H1 (cell line): ENCODE data around the gene NUBP2. TPM values are rescaled to one million over a fixed set of nuclear protein-coding genes. Genes with fewer than 3 reads are reported as not detected.

ENCODE experiments used
- MAFK ChIP-seq: IDR thresholded peaks from 2 replicates; pipeline ENCODE4 v1.6.1; 2012; ENCODE audit warnings: low read depth, mild to moderate bottlenecking, improper control_type of control experiment, low read length
- polyA plus RNA-seq, 7 experiments: library from polyadenylated mRNA; depleted of rRNA in 3 of 7; stranded (reverse) in 5 of 7; unstranded in 2 of 7; fragments of >200 nt in 5 of 7; fragments of 200-250 nt in 2 of 7; gene quantifications; 1 replicate in 5 of 7; 2 replicates in 1 of 7; 4 replicates in 1 of 7; pipeline versions ENCODE4 v1.2.1 to v1.2.3, GENCODE V29; 2011 to 2013; ENCODE audit warnings: missing spikeins in 2 of 7, mixed read lengths in 2 of 7
- total RNA-seq: library from RNA; stranded (reverse); fragmentation: NEBNext Ultra II Directional; extraction: Animal tissue kit (Norgen Biotek cat#: 25700); gene quantifications from 2 replicates; pipeline ENCODE4 v1.2.1, GENCODE V29; 2021

Gene NUBP2
- total and polyA plus RNA-seq, 2 of the 8 experiments (the other 6 are each of a cell fraction or from before 2014, with no cell fraction given): 70.3 to 96.9 TPM

DNA sequence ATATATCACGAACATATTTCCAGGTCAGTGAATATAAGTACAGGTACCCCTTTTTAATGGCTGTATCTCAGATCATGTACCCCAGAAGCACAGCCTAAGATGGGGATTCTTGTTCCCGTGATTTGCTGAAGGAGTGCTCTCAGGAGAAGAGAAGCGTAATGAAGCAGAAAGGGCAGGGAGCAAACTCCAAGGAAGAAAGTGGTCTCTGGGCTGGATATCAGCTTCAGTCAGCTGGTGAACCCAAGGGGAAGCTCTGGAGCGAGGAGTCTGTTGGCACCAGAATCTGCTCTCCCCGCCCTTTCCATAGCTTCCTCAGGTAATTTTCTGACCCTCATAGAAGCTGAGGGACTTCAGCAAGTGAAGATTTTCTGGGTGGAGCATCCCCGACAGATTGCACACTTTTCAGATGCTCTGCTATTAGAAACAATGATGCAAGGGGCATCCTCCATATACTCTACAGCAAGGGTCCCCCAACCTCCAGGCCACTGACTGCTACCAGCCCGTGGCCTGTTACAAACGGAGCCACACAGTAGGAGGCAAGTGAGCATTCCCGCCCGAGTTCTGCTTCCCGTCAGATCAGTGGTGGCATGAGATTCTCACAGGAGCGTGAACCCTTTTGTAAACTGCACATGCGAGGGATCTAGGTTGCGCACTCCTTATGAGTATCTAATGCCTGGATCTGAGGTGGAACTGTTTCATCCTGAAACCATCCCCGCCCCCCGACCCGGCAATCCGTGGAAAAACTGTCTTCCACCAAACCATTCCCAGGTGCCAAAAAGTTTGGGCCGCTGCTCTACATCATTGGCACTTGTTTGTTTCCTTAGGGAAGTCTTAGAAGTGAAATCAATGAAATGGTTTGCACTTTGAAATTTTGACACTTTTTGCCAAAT, 48.7 kb downstream of the NUBP2 start (continued):
- TF ChIP-seq MAFK: no peak
